ENCODE data around the gene ZNF324. TPM values are rescaled to one million over a fixed set of nuclear protein-coding genes. Genes with fewer than 3 reads are reported as not detected.
A peak's percentile ranks its signal among the peaks of the same experiment; 100 is the strongest.

The ZNF324 gene
- total RNA-seq (2021; ENCODE audit: unreplicated experiment) (11.3 TPM), Bru-seq, nascent RNA (percentile 55 among the genes with signal in this experiment), BruChase-seq, experiment 1, labeled RNA remaining after a 6-hour chase (percentile 62 among the genes with signal in this experiment), BruChase-seq, experiment 2, labeled RNA remaining after a 2-hour chase (percentile 62 among the genes with signal in this experiment)
- polyA plus RNA-seq (2012): 3.6 and 3.8 TPM in 2 replicates
- long read RNA-seq, transcript ZNF324-201 (4 exons, 3,000 nt): major isoform, 11 of 18 reads
- long read RNA-seq, partial matches to known transcripts: 7 of 18 reads
- long read RNA-seq, other reads (novel, unspliced or antisense): 0 of 18 reads

DNA sequence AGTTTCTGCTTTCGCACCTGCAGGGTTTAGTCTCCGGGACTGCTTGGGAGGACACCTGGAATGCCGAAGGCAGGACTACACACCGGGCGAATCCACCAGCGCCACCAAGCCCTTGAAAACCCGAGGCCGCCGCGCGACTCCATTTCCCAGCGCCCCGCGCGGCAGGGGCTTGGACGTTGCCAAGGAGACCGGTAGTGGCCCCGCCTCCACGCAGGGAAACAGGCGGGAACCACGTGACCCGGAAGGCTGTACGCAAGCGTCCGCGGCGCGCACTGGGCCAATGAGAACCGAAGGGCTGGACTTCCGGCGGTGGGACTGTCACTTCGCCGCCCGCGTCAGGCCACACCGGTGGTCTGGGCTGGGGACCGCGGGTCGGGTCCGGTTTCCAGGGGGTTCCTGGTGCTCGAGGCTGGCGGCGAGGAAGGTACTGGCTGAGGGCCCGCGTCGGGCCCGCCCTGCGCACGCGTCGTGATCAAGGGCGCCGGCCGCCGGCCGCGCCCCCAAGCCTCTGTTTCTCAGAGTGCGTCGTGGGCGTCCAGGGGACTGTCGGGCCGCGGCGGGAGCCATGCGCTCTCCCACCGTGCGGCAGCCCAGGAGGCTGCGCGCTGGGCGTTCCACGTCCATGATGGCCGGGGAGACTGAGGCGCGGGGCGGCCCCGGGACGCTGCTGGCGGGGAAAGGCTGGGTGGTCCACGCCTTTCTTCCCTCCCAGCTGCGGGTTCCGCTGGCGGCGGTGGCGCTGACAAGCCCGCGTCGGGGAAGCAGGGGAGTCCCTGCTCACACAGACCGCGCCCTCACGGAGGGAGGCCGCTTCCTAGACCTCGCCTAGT, at the start of gene ZNF324:
TSS of gene ZNF324 (plus strand) at position 321 of the 830 bp plus-strand sequence. CDS start 2,106 bp downstream, outside the sequence.
- H2AFZ ChIP-seq (ENCODE audit: low read depth, low read length, poor library complexity, severe bottlenecking): no peak within 1 kb of the TSS
- DNase-seq (ENCODE audit: low read depth, low spot score): peak; percentile 93
- peak within 1 kb of the TSS; percentile 77 to 80 for H3K4me3 ChIP-seq (replicated peaks in 1 of 2; ENCODE audit: low read depth in 1 of 2, low read length in 2 of 2)
- ChIA-PET POLR2A (interaction anchor here (0.8 kb wide), 1 partner anchor 15 kb away, joined by 4 read pairs; no protein-coding TSS in a partner anchor), CTCF (interaction anchor here (1.0 kb wide), 1 partner anchor 9 kb away, joined by 3 read pairs; the partner anchor contains the start of gene ZNF446), RAD21 (ENCODE audit: low non-redundant PET in 1 of 2, low total read pairs in 2 of 2, uncharacterized antibody in 2 of 2, unreplicated experiment in 2 of 2) (no interaction called here)
- peaks cover 4 to 5% of the 10 kb centered on the region in 2 experiments; a peak in 2 of 4 replicates for H3K36me3 ChIP-seq (ENCODE audit: control insufficient read depth in 1 of 2, insufficient read depth in 2 of 2, low read length in 2 of 2)
- peak; percentile 90 for ATAC-seq
- H3K9me3 ChIP-seq (ENCODE audit: control insufficient read depth in 1 of 2, insufficient read depth in 1 of 2, low read depth in 1 of 2, low read length in 2 of 2): no peaks in the 10 kb centered on the region
- peaks cover 16% of the 10 kb centered on the region; the same call in 1 of the 2 replicates for H3K79me2 ChIP-seq (ENCODE audit: insufficient read depth, low read length)
- BruUV-seq (replicated peaks): no TSS peak
- intact Hi-C loops (cut with micrococcal nuclease): loop anchor here (1.0 kb wide), 1 partner anchor 59 kb away; the partner anchor contains the start of gene ZNF584
- no peaks in the 10 kb centered on the region for H3K27me3 ChIP-seq (ENCODE audit: insufficient read depth, low read length)
- H3K9ac ChIP-seq (ENCODE audit: low read length): peak within 1 kb of the TSS; percentile 74
- peak within 1 kb of the TSS; percentile 70 for H3K4me2 ChIP-seq (ENCODE audit: low read length)
- H3K9me2 ChIP-seq (ENCODE audit: insufficient read depth): no peaks in the 10 kb centered on the region
- peaks cover 2 to 12% of the 10 kb centered on the region in 2 experiments; a peak in 2 of 4 replicates for H3K4me1 ChIP-seq (ENCODE audit: control insufficient read depth in 1 of 2, insufficient read depth in 2 of 2, low read length in 2 of 2)
- H3K27ac ChIP-seq (ENCODE audit: low read depth, low read length): peak within 1 kb of the TSS; percentile 70
- no peaks in the 10 kb centered on the region for H4K20me1 ChIP-seq (ENCODE audit: insufficient read depth)
- TF ChIP-seq, protein P1, sequence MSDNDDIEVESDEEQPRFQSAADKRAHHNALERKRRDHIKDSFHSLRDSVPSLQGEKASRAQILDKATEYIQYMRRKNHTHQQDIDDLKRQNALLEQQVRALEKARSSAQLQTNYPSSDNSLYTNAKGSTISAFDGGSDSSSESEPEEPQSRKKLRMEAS (IDR thresholded peaks at IDR 0.05): peak; percentile 78
- peak; percentile 83 for TF ChIP-seq SP1 (IDR thresholded peaks at IDR 0.05; ENCODE audit: low read depth)
- no peak for TF ChIP-seq CEBPB (IDR thresholded peaks at IDR 0.05; ENCODE audit: low read depth)
- peak; percentile 89 for TF ChIP-seq ELF1 (IDR thresholded peaks at IDR 0.05; ENCODE audit: borderline replicate concordance, low read depth)
- TF ChIP-seq, protein P2, sequence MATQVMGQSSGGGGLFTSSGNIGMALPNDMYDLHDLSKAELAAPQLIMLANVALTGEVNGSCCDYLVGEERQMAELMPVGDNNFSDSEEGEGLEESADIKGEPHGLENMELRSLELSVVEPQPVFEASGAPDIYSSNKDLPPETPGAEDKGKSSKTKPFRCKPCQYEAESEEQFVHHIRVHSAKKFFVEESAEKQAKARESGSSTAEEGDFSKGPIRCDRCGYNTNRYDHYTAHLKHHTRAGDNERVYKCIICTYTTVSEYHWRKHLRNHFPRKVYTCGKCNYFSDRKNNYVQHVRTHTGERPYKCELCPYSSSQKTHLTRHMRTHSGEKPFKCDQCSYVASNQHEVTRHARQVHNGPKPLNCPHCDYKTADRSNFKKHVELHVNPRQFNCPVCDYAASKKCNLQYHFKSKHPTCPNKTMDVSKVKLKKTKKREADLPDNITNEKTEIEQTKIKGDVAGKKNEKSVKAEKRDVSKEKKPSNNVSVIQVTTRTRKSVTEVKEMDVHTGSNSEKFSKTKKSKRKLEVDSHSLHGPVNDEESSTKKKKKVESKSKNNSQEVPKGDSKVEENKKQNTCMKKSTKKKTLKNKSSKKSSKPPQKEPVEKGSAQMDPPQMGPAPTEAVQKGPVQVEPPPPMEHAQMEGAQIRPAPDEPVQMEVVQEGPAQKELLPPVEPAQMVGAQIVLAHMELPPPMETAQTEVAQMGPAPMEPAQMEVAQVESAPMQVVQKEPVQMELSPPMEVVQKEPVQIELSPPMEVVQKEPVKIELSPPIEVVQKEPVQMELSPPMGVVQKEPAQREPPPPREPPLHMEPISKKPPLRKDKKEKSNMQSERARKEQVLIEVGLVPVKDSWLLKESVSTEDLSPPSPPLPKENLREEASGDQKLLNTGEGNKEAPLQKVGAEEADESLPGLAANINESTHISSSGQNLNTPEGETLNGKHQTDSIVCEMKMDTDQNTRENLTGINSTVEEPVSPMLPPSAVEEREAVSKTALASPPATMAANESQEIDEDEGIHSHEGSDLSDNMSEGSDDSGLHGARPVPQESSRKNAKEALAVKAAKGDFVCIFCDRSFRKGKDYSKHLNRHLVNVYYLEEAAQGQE (IDR thresholded peaks at IDR 0.05; ENCODE audit: low read depth): no peak
- TF ChIP-seq POLR2A (IDR thresholded peaks at IDR 0.05; ENCODE audit: borderline replicate concordance, extremely low read depth, insufficient read depth, insufficient read length): no peak
- peak; percentile 54; the same call in 1 of the 2 replicates for TF ChIP-seq ZFX (IDR thresholded peaks at IDR 0.05)
- TF ChIP-seq EGR1 (IDR thresholded peaks at IDR 0.05; ENCODE audit: low read depth): peak; percentile 36; the same call in 1 of the 2 replicates
- peak; percentile 66 for TF ChIP-seq POLR2AphosphoS5 (IDR thresholded peaks at IDR 0.05; ENCODE audit: low read depth, low read length)
- TF ChIP-seq YY1 (IDR thresholded peaks at IDR 0.05; ENCODE audit: extremely low read depth, insufficient replicate concordance, low read depth, low read length): peak; percentile 22
- TF ChIP-seq CBX3 (IDR thresholded peaks at IDR 0.05; ENCODE audit: low read depth): 0 out of 2 replicates have a peak, but pooled peaks have one; percentile 32
- no peak for TF ChIP-seq EZH2 (IDR thresholded peaks at IDR 0.05)
- no peak for TF ChIP-seq FOSL1 (IDR thresholded peaks at IDR 0.05; ENCODE audit: low read depth)
- TF ChIP-seq ZNF274 (IDR thresholded peaks at IDR 0.05; ENCODE audit: low read depth, low read length): no peak
- 0 out of 2 replicates have a peak, but pooled peaks have one; percentile 60 for TF ChIP-seq SIN3A (IDR thresholded peaks at IDR 0.05; ENCODE audit: low read depth)
- TF ChIP-seq EZH2phosphoT487 (IDR thresholded peaks at IDR 0.05; ENCODE audit: borderline replicate concordance): no peak
- TF ChIP-seq TCF7L2 (IDR thresholded peaks at IDR 0.05; ENCODE audit: borderline replicate concordance, extremely low read depth, insufficient read depth, insufficient read length): peak; percentile 74
- no peak for TF ChIP-seq RAD21 (IDR thresholded peaks at IDR 0.05; ENCODE audit: low read depth)
- no peak for TF ChIP-seq JUND (IDR thresholded peaks at IDR 0.05)
- TF ChIP-seq, protein P3, sequence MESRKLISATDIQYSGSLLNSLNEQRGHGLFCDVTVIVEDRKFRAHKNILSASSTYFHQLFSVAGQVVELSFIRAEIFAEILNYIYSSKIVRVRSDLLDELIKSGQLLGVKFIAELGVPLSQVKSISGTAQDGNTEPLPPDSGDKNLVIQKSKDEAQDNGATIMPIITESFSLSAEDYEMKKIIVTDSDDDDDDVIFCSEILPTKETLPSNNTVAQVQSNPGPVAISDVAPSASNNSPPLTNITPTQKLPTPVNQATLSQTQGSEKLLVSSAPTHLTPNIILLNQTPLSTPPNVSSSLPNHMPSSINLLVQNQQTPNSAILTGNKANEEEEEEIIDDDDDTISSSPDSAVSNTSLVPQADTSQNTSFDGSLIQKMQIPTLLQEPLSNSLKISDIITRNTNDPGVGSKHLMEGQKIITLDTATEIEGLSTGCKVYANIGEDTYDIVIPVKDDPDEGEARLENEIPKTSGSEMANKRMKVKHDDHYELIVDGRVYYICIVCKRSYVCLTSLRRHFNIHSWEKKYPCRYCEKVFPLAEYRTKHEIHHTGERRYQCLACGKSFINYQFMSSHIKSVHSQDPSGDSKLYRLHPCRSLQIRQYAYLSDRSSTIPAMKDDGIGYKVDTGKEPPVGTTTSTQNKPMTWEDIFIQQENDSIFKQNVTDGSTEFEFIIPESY (IDR thresholded peaks at IDR 0.05; ENCODE audit: extremely low read depth, insufficient replicate concordance, low read length): no peak
- peak; percentile 61 for TF ChIP-seq SRF (IDR thresholded peaks at IDR 0.05; ENCODE audit: low read depth)

Data from HCT116 (cell line).